Kidney epithelial cell (primary cell): ENCODE data around the gene TDRD7. TPM values are rescaled to one million over a fixed set of nuclear protein-coding genes. Genes with fewer than 3 reads are reported as not detected.

Source experiments
- DNase-seq: peaks from one replicate; pipeline ENCODE4 v3.0.0-alpha.2; 2010; ENCODE audit warnings: low read depth
- H3K27me3 ChIP-seq: 2 replicates; pipeline ENCODE4 v1.6.0; 2011; ENCODE audit warnings: low read length; ENCODE audit not compliant: control insufficient read depth, insufficient read depth
- H3K36me3 ChIP-seq: 2 replicates; pipeline ENCODE4 v1.5.1; 2011; ENCODE audit warnings: low read length; ENCODE audit not compliant: control insufficient read depth, insufficient read depth
- H3K4me3 ChIP-seq: 2 replicates; pipeline ENCODE4 v1.5.1; 2011; ENCODE audit warnings: low read depth, mild to moderate bottlenecking, control low read depth, low read length
- total RNA-seq: library from RNA; depleted of rRNA; stranded (reverse); fragments of >200 nt; gene quantifications from 2 replicates; pipeline ENCODE4 v1.2.3, GENCODE V29; 2015
- TF ChIP-seq, protein P1 (sequence below): IDR thresholded peaks from 2 replicates; pipeline ENCODE4 v1.5.1; 2011; ENCODE audit warnings: mild to moderate bottlenecking, moderate library complexity, low read length, control low read depth, inconsistent platforms; ENCODE audit not compliant: insufficient read depth, poor library complexity, severe bottlenecking

Gene TDRD7
- total RNA-seq, 1 donor from 2014 or later = 8.3 TPM

DNA sequence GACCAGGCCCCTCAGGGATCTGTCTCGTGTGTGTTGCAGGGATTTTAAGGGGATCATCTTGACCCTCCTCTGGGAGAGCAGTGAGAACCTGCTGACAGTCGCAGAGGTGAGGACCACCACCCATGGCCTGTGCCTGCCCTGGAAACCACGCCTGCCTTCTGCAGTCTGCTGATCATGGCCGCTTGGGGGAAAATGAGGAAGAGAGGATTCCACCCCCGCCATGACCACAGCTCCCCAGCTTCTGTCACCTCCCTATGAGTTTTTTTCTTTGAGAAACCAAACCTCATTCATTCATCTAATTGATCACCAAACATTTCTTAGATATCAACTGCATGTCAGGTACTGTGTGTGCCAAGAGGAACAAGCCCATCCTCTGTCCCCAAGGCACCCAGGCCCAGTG lies 46.3 kb upstream of the TDRD7 start:
- Histone ChIP-seq H3K36me3 (no peaks in the 10 kb centered on the region), H3K4me3 (no peak overlapping the region), H3K27me3 (no peaks in the 10 kb centered on the region)
- TF ChIP-seq, protein P1, sequence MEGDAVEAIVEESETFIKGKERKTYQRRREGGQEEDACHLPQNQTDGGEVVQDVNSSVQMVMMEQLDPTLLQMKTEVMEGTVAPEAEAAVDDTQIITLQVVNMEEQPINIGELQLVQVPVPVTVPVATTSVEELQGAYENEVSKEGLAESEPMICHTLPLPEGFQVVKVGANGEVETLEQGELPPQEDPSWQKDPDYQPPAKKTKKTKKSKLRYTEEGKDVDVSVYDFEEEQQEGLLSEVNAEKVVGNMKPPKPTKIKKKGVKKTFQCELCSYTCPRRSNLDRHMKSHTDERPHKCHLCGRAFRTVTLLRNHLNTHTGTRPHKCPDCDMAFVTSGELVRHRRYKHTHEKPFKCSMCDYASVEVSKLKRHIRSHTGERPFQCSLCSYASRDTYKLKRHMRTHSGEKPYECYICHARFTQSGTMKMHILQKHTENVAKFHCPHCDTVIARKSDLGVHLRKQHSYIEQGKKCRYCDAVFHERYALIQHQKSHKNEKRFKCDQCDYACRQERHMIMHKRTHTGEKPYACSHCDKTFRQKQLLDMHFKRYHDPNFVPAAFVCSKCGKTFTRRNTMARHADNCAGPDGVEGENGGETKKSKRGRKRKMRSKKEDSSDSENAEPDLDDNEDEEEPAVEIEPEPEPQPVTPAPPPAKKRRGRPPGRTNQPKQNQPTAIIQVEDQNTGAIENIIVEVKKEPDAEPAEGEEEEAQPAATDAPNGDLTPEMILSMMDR = no peak
- no peak for DNase-seq

DNA sequence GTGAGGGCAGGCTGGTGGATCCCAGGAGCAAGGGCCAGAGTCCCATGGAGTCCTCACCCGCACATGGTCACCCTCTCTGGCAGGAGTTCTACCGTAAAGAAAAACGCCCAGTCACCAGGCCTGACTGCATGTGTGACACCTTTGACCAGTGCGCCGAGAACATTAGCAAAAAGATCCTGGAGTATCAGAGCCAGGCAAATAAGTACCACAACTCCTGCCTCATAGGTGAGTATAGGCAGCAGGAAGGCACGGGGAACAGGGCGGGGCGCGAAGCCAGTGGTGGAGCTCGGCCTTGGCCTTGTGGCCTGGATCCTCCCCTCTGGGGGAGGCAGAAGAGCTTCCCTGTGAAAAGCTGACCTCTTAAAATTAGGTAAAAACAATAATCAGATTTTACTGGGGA lies 45.4 kb upstream of the TDRD7 start:
- Histone ChIP-seq H3K36me3 (no peaks in the 10 kb centered on the region), H3K4me3 (no peak overlapping the region), H3K27me3 (no peaks in the 10 kb centered on the region)
- DNase-seq = no peak
- TF ChIP-seq, protein P1 = no peak

DNA sequence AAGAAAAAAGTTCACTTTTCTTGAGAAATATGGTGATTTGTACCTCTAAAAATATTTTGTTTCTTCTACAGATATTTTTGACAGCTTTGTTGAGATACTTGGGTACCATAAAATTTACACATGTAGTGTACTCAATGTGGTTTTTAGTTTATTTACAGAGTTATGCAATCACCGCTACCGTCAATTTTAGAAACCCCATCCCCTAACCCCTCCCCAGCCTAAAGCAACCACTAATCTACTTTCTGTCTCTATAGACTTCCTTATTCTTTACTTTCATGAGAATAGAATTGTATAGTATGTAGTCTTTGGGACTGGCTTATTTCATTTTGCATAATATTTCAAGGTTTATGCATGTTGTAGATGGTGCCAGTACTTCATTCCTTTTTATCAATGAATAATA lies 45.0 kb upstream of the TDRD7 start:
- Histone ChIP-seq H3K36me3 (no peaks in the 10 kb centered on the region), H3K4me3 (no peak overlapping the region), H3K27me3 (no peaks in the 10 kb centered on the region)
- no peak for DNase-seq
- TF ChIP-seq, protein P1 = no peak

DNA sequence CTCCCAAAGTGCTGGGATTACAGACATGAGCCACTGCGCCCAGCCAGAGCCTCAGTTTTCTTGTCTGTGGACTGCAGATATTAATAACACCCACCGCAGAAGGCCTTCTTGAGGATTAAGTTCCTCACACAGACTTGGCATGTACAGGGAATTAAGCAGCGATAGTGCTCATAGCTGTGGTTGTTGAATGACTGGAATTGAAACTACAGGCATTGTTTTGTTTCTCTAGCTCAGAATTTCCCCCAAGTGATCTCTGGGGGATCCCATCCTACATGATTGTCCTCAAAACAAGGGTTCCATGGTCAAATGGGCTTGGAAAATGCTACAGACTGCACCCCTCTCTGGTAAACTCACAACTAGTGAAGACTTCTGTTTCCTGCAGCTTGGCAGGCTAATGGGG lies 44.2 kb upstream of the TDRD7 start:
- no peak overlapping the region for H3K4me3 ChIP-seq
- DNase-seq = no peak
- no peaks in the 10 kb centered on the region for H3K27me3 ChIP-seq
- no peaks in the 10 kb centered on the region for H3K36me3 ChIP-seq
- TF ChIP-seq, protein P1 = no peak

DNA sequence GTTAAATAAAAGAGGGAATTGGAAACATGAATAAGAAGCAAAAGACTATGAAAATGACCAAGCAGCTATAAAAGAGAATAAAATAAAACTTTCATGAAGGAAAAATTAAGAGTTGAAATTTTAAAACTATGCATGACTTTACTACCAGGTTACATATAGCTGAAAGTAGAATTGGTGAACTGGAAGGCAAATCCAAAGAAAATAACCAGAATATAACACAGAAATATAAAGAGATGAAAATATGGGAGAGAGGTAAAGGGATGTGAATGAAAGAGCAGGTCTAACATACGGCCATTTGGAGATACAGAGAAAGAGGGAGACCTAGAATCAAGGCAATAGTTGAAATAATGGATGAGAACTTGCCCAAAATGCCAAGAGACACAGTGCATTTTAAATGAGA lies 42.9 kb upstream of the TDRD7 start:
- Histone ChIP-seq H3K27me3 (no peaks in the 10 kb centered on the region), H3K36me3 (no peaks in the 10 kb centered on the region), H3K4me3 (no peak overlapping the region)
- no peak for DNase-seq
- TF ChIP-seq, protein P1 = no peak

DNA sequence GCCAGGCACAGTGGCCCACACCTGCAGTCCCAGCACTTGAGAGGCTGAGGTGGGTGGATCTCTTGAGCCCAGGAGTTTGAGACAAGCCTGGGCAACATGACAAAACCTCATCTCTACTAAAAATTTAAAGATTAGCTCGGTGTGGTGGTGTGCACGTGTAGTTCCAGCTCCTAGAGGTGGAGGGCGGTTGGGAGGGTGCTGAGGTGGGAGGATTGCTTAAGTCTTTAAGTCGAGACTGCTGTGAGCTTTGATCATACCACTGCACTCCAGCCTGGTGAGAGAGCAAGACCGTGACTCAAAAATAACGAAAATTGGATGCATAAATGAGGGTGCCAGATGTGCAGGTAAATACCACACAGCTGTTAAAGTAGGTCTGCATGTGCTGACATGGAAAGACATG lies 39.3 kb upstream of the TDRD7 start:
- H3K4me3 ChIP-seq = no peak overlapping the region
- TF ChIP-seq, protein P1 = no peak

More for the DNA sequence above, 39.3 kb upstream of the TDRD7 start:
- Histone ChIP-seq H3K27me3 (no peaks in the 10 kb centered on the region), H3K36me3 (no peaks in the 10 kb centered on the region)
- DNase-seq = no peak
